NB4 (cell line): ENCODE measurements around the gene PRKG1.

ENCODE experiments used
- MYC ChIP-seq: IDR thresholded peaks from 2 replicates; pipeline ENCODE4 v1.6.1; 2011; ENCODE audit warnings: low read depth, low read length
- POLR2A ChIP-seq: IDR thresholded peaks from 2 replicates; pipeline ENCODE4 v1.6.1; 2011; ENCODE audit warnings: mild to moderate bottlenecking; ENCODE audit not compliant: insufficient read length; ENCODE audit errors: extremely low read depth
- TF ChIP-seq, protein P1 (sequence below): IDR thresholded peaks from one replicate; pipeline ENCODE4 v1.5.1; 2012; ENCODE audit warnings: low read depth, low read length
- TF ChIP-seq, protein P2 (sequence below): IDR thresholded peaks from 2 replicates; pipeline ENCODE4 v1.6.1; 2011; ENCODE audit warnings: low read depth, low read length

DNA sequence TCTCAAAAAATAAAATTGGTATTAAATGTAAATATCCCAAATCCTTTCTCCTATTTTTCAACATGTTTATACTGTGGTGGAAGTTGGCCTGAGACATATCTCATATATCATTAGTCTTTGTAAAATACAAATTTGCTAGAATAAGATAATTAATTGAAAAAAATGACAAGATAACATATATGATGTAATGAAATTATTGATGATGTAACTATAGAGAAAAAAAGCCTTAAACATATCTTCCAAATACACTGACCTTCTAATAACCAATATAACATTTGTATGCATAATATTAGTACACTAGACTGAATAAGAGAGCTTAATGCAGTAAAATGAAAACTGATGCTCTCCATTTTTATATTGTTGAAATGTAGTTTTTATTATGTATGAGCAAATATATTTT lies 104.3 kb downstream of the PRKG1 start:
- TF ChIP-seq, protein P1, sequence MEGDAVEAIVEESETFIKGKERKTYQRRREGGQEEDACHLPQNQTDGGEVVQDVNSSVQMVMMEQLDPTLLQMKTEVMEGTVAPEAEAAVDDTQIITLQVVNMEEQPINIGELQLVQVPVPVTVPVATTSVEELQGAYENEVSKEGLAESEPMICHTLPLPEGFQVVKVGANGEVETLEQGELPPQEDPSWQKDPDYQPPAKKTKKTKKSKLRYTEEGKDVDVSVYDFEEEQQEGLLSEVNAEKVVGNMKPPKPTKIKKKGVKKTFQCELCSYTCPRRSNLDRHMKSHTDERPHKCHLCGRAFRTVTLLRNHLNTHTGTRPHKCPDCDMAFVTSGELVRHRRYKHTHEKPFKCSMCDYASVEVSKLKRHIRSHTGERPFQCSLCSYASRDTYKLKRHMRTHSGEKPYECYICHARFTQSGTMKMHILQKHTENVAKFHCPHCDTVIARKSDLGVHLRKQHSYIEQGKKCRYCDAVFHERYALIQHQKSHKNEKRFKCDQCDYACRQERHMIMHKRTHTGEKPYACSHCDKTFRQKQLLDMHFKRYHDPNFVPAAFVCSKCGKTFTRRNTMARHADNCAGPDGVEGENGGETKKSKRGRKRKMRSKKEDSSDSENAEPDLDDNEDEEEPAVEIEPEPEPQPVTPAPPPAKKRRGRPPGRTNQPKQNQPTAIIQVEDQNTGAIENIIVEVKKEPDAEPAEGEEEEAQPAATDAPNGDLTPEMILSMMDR: no peak
- no peak for TF ChIP-seq MYC
- TF ChIP-seq POLR2A: no peak
- TF ChIP-seq, protein P2, sequence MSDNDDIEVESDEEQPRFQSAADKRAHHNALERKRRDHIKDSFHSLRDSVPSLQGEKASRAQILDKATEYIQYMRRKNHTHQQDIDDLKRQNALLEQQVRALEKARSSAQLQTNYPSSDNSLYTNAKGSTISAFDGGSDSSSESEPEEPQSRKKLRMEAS: no peak
